Globus pallidus (tissue), 1 donor: ENCODE results near the gene CORO2B.
"Not testable (repeated sequence)": the region's sequence is repeated elsewhere in the genome, so short reads cannot be mapped to it uniquely, and the experiment has no call there.

Experiments used
- DNase-seq: peaks from one replicate; pipeline ENCODE4 v3.0.0-alpha.2; 2015; ENCODE audit warnings: low spot score

CORO2B gene

GRCh38 chr15:68630211-68630555, 51.4 kb downstream of the CORO2B start:
- DNase-seq, result no peak

GRCh38 chr15:68630836-68631235, 52.0 kb downstream of the CORO2B start:
- no peak for DNase-seq

GRCh38 chr15:68631601-68632051, 52.8 kb downstream of the CORO2B start:
- no peak for DNase-seq

- DNase-seq, result no peak
Measured at GRCh38 chr15:68632101-68632500, 53.3 kb downstream of the CORO2B start.

GRCh38 chr15:68633231-68634121, 54.7 kb downstream of the CORO2B start:
- no peak for DNase-seq

GRCh38 chr15:68634122-68634482, 55.3 kb downstream of the CORO2B start:
- no peak for DNase-seq

- no peak for DNase-seq
Measured at GRCh38 chr15:68634531-68634930, 55.7 kb downstream of the CORO2B start.

GRCh38 chr15:68635141-68635540, 56.3 kb downstream of the CORO2B start:
- peak; percentile 86 for DNase-seq

- DNase-seq, result no peak
Measured at GRCh38 chr15:68636256-68636655, 57.5 kb downstream of the CORO2B start.

- no peak for DNase-seq
Measured at GRCh38 chr15:68637767-68638404, 59.1 kb downstream of the CORO2B start.

GRCh38 chr15:68638953-68639515, 60.2 kb downstream of the CORO2B start:
- no peak for DNase-seq

- DNase-seq, result no peak
Measured at GRCh38 chr15:68639926-68640600, 61.3 kb downstream of the CORO2B start.

- no peak for DNase-seq
Measured at GRCh38 chr15:68640791-68641331, 62.1 kb downstream of the CORO2B start.

- no peak for DNase-seq
Measured at GRCh38 chr15:68641376-68641775, 62.6 kb downstream of the CORO2B start.

- DNase-seq, result no peak
Measured at GRCh38 chr15:68642491-68642845, 63.7 kb downstream of the CORO2B start.

GRCh38 chr15:68643216-68643830, 64.5 kb downstream of the CORO2B start:
- no peak for DNase-seq

GRCh38 chr15:68644083-68644904, 65.5 kb downstream of the CORO2B start:
- DNase-seq, result peak; percentile 54

GRCh38 chr15:68644996-68645395, 66.2 kb downstream of the CORO2B start:
- no peak for DNase-seq

- DNase-seq, result no peak
Measured at GRCh38 chr15:68646156-68646555, 67.4 kb downstream of the CORO2B start.

- no peak for DNase-seq
Measured at GRCh38 chr15:68646696-68647095, 67.9 kb downstream of the CORO2B start.

- not testable (repeated sequence) for DNase-seq
Measured at GRCh38 chr15:68647361-68647760, 68.6 kb downstream of the CORO2B start.
